Memory B cell (primary cell): ENCODE results near the gene PPARA.

ENCODE experiments used
- ATAC-seq: fragments of 150-1000 bp; cut with Tn5 transposase; 2 replicates; pipeline ENCODE4 v1.10.0; 2021; ENCODE audit warnings: low read depth, mild to moderate bottlenecking, moderate library complexity
- DNase-seq, 2 donors: peaks; one replicate each; pipeline ENCODE4 v3.0.0; 2022; ENCODE audit warnings: low spot score in 2 of 2
- H3K27ac Mint-ChIP-seq: one replicate; pipeline ENCODE4 v1.8.0; 2022; ENCODE audit warnings: mild to moderate bottlenecking, moderate library complexity, mixed read lengths
- H3K27me3 Mint-ChIP-seq: one replicate; pipeline ENCODE4 v1.8.0; 2022; ENCODE audit warnings: mixed read lengths
- H3K36me3 Mint-ChIP-seq: one replicate; pipeline ENCODE4 v1.8.0; 2022; ENCODE audit warnings: mild to moderate bottlenecking, mixed read lengths
- H3K4me1 Mint-ChIP-seq: one replicate; pipeline ENCODE4 v1.8.0; 2022; ENCODE audit warnings: mixed read lengths
- H3K4me3 Mint-ChIP-seq: one replicate; pipeline ENCODE4 v1.8.0; 2022; ENCODE audit warnings: mild to moderate bottlenecking, moderate library complexity, mixed read lengths
- H3K9me3 Mint-ChIP-seq: one replicate; pipeline ENCODE4 v1.8.0; 2022; ENCODE audit warnings: mixed read lengths

PPARA gene

DNA sequence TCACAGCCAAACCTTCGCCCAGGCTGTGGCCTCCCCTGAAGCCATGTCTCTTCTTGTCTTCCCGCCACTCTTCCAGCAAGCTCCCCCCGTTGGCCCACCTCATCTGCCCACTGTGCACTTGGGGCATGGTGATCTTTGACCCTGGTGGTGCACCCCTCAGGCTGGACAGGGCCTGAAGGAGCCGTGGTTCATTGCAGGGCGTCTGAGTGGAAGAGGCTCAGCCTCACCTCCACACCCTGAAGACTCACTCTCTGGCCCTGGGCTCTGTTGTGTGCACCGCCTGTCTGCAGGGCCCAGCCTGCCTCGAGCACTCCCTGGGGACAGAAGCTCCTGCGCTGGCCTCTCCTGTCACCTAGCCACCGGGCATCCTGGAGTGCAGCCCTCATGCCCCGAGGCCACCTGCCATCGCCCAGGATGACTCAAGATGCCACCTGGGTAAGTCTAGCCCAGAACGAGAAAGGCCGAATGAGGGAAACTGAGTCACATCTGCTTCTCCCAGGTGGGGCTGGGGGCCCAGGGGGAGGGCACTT is 40.8 kb upstream of the PPARA start:
- Mint-ChIP-seq H3K36me3 (no peaks in the 10 kb centered on the region), H3K4me1 (no peaks in the 10 kb centered on the region), H3K27me3 (no peaks in the 10 kb centered on the region), H3K4me3 (no peak overlapping the region), H3K27ac (no peak overlapping the region), H3K9me3 (no peaks in the 10 kb centered on the region)
- no peak for ATAC-seq
- no peak for DNase-seq

DNA sequence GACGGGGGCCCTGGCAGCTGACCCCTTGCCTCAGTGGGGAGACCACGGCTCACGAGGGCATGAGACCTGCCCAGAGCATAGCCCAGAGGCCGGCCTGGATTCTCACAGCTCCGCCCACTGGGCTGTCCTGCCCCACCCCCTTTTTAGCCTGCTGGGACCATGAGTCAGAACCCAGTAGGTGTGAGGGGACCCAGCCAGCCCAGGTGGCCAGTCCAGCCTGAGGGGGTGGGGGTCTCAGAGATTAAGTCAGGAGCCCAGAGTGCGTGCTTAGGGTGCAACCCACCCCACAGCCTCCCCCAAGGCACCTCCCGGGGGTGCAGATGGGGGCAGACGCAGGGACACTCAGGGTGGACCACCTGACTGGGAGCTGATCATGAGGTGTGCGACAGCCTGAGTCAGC is 40.1 kb upstream of the PPARA start:
- DNase-seq (no peak), ATAC-seq (no peak)
- H3K36me3 Mint-ChIP-seq: no peaks in the 10 kb centered on the region
- H3K9me3 Mint-ChIP-seq: no peaks in the 10 kb centered on the region
- no peaks in the 10 kb centered on the region for H3K4me1 Mint-ChIP-seq
- no peak overlapping the region for H3K4me3 Mint-ChIP-seq
- no peak overlapping the region for H3K27ac Mint-ChIP-seq
- H3K27me3 Mint-ChIP-seq: no peaks in the 10 kb centered on the region

DNA sequence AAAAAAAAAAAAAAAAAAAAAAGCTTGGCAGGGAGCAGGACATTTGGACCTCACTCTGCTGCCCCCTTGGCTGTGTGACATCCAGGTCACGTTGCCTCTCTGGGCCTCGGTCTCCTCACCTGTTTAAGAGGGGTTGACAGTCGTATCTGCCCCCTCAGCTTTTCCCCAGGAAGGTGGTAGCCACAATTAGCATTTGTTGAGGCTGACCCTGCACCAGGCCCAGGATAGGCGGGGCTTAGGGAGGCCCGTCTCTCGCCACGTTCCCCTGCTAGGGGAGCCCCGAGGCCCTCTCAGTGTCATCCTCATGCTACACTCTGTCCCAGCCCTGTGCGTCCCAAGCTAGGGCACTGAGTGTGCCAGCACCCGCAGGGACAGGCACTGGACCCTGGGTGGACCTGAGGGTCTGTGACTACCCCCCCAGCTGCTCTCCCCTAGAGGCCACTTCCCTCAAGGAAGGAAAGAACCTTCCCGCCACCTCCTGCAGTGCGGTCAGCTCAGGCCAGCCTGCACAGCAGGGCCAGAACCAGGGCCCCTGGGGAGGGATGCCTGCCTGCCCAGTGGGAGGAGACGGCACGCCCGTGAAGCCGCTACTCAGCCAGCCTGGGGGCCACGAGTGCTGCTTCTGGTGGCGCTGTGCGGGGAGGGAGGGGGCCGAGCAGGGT is 38.5 kb upstream of the PPARA start:
- H3K36me3 Mint-ChIP-seq: no peaks in the 10 kb centered on the region
- no peaks in the 10 kb centered on the region for H3K4me1 Mint-ChIP-seq
- H3K27ac Mint-ChIP-seq: no peak overlapping the region
- no peaks in the 10 kb centered on the region for H3K9me3 Mint-ChIP-seq
- no peak for ATAC-seq
- no peak for DNase-seq
- H3K27me3 Mint-ChIP-seq: no peaks in the 10 kb centered on the region
- no peak overlapping the region for H3K4me3 Mint-ChIP-seq

DNA sequence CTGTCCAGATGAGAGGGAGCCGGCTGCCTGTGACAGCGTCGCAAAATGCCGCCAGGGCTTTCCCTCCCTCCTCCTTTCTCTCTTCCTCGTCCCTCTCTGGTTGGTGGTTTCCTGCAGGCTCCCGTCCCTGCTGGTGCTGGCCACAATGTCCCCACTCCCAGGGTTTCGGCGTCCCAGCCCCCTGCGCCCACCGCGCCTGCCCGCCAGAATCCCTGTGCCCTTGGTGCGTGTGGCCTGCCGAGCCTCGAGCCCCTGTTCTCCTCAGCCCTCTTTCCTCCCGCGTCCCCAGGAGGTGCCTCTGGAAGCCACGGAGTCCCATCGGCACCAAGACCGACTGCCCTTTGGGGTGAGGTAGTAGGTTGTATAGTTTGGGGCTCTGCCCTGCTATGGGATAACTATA is 37.9 kb upstream of the PPARA start:
- H3K36me3 Mint-ChIP-seq: no peaks in the 10 kb centered on the region
- no peaks in the 10 kb centered on the region for H3K27me3 Mint-ChIP-seq
- H3K4me3 Mint-ChIP-seq: no peak overlapping the region
- H3K4me1 Mint-ChIP-seq: no peaks in the 10 kb centered on the region
- H3K27ac Mint-ChIP-seq: no peak overlapping the region
- no peak for DNase-seq
- no peaks in the 10 kb centered on the region for H3K9me3 Mint-ChIP-seq
- no peak for ATAC-seq

DNA sequence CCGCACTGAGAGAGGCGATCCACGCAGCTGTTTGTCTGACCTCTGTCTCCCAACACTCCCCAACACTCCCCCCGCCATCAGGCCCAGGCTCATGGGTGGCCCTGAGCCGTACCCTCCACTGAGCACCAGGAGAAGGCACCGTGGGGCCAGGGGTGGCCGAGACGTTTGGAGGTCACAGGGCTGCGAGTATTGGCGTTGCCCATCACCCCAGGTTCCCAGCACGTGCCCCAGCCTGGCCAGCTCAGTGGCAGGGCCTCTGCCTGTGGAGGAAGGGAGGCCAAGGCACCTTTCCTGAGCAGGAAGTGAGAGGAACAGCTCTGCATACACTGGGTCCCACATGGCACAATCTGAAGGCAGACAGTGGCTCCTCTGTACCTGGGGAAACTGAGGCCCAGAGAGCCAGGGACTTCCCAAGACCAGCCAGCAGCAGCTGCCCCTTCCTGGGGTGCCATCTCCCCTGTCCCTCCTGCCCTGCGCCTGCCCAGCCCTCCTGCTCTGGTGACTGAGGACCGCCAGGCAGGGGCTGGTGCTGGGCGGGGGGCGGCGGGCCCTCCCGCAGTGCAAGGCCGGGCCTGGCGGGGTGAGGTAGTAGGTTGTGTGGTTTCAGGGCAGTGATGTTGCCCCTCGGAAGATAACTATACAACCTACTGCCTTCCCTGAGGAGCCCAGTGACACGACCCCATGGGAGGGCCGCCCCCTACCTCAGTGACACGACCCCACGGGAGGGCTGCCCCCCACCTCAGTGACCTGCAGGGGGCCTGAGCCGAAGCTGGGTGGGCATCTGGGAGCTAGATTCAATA is 37.0 kb upstream of the PPARA start:
- no peak overlapping the region for H3K27ac Mint-ChIP-seq
- H3K36me3 Mint-ChIP-seq: no peaks in the 10 kb centered on the region
- H3K9me3 Mint-ChIP-seq: no peaks in the 10 kb centered on the region
- H3K4me1 Mint-ChIP-seq: no peaks in the 10 kb centered on the region
- peaks cover 1% of the 10 kb centered on the region for H3K27me3 Mint-ChIP-seq
- H3K4me3 Mint-ChIP-seq: no peak overlapping the region
- ATAC-seq (no peak), DNase-seq (no peak)

DNA sequence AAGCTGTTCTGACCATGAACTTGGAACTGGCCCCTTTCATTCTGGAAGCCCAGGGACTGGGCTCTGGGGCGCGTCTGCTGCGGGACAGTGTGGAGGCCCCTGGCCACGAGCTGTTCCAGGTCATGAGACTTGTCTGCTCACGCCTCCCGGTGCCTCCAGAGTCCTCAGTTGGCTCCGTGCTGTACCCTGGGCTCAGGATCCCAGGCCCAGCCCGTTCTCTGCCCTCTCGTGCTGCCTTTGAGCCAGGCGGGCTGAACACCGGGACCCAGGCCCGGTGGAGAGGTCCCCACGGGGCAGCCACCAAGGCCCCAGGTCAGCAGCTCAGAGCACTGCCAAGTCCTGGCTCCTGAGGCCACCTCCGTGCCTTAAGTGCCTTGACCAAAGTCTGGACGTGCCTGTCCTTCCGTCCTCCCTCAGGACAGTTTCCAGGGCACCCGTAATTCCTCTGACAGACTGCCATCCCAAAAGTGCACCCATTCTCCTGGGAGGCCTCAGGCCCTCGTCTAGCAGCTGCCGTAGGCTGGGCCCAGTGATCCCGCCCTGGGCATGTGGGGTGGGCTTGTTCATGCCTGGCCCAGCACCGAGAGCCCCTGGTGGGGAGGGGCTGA is 36.3 kb upstream of the PPARA start:
- H3K4me1 Mint-ChIP-seq: no peaks in the 10 kb centered on the region
- no peak overlapping the region for H3K4me3 Mint-ChIP-seq
- H3K27me3 Mint-ChIP-seq: peaks cover 1% of the 10 kb centered on the region
- no peak for ATAC-seq
- no peaks in the 10 kb centered on the region for H3K36me3 Mint-ChIP-seq
- H3K9me3 Mint-ChIP-seq: no peaks in the 10 kb centered on the region
- H3K27ac Mint-ChIP-seq: no peak overlapping the region
- DNase-seq: no peak

DNA sequence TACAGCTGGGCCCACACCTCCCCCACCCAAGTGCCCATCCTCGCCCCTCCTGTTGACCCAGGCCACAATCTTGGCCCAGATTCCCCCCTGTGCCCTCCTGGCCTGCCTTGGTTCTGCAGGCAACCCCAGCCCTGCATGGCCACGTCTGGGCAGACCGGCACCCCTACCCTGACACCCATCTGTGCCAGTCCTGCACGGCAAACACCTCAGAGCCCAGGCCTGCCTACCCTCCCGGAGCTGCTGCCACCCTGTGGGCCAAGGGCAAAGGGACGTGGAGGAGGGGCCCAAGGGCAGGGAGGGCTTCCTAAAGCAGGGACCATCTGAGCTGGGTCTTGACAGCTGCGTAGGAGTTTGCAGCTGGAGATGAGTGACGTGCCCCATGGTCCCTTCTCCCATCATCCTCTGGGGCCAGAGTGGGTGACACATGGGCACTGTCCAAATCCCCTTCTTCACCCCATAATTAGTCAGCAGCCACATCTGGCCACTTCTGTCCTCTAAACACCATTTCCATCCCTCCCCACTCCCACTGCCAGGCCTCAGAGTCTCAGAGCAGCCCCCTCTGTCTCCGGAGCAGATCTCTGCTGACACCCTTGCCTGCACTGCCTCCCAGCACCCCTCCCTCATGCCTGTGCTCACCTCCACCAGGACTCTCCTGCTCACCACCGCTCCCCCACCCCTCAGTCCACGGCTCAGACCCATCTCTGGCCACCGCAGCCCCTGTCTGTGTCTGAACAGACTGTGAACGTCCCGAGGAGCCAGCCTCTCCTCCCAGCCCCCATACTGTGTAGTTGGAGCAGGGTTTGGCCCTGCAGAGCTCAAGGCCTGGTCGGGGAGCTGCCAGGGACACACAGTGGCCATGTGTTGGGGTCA is 35.6 kb upstream of the PPARA start:
- peak overlapping the region; percentile 24 for H3K27ac Mint-ChIP-seq
- no peaks in the 10 kb centered on the region for H3K36me3 Mint-ChIP-seq

DNA sequence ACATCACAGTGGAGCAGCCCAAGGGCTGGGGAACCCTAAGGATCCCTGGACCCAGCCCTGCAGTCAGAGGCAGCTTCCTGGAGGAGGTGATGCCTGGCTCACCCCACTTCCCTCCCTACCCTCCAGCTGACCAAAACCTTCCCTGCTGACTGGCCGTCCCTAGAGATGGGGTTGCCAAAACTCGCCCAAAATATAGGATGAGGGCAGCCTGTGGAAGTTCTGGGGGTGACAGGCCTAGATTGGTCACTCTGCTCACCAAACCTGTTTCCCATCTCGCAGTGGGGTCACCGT is 35.0 kb upstream of the PPARA start:
- no peak for ATAC-seq
- H3K9me3 Mint-ChIP-seq: no peaks in the 10 kb centered on the region
- H3K4me1 Mint-ChIP-seq: no peaks in the 10 kb centered on the region
- no peak for DNase-seq
- H3K27ac Mint-ChIP-seq: no peak overlapping the region
- H3K4me3 Mint-ChIP-seq: no peak overlapping the region
- H3K36me3 Mint-ChIP-seq: no peaks in the 10 kb centered on the region
- peaks cover 1% of the 10 kb centered on the region for H3K27me3 Mint-ChIP-seq

More for the DNA sequence above, 35.6 kb upstream of the PPARA start:
- Mint-ChIP-seq H3K9me3 (no peaks in the 10 kb centered on the region), H3K4me1 (no peaks in the 10 kb centered on the region), H3K27me3 (peaks cover 1% of the 10 kb centered on the region), H3K4me3 (no peak overlapping the region)
- ATAC-seq (no peak), DNase-seq (no peak)

DNA sequence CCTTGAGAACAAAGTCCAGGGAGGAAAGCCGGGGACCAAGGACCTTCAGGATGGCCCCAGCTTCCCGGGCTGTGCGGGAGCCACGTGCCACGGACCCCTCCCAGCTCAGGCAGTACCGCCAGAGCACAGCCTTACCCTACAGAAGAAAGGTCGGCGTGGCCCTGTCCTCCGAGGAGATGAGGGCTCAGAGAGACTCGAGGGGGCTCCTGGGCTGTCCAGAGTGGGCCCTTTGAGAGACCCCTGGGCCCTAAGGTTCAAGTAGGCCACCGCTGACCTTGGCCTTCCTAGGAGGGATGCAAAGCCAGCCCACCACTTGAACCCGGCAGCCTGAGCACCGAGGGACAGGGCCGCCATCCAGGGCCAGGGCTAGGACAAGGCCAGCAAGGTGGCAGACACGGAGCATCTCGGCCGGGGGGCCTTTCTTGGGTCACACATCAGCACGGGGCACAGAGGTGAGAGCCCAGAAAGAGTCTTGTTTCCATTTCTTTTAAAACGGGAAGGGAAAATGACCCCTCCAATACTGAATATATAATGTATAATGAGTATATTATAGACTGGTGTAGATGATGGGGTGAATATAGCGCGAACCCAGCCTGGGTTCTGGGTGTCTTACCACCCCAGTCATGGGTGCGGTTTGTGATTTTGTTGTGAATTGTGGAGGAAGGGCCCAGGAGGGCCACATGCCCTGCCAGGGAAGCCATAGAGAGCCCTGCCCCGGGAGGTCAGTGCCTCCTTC is 34.4 kb upstream of the PPARA start:
- peak; percentile 26 for ATAC-seq
- Mint-ChIP-seq H3K27ac (no peak overlapping the region), H3K27me3 (peaks cover 1% of the 10 kb centered on the region), H3K4me3 (no peak overlapping the region), H3K9me3 (no peaks in the 10 kb centered on the region), H3K4me1 (no peaks in the 10 kb centered on the region), H3K36me3 (no peaks in the 10 kb centered on the region)
- no peak for DNase-seq

DNA sequence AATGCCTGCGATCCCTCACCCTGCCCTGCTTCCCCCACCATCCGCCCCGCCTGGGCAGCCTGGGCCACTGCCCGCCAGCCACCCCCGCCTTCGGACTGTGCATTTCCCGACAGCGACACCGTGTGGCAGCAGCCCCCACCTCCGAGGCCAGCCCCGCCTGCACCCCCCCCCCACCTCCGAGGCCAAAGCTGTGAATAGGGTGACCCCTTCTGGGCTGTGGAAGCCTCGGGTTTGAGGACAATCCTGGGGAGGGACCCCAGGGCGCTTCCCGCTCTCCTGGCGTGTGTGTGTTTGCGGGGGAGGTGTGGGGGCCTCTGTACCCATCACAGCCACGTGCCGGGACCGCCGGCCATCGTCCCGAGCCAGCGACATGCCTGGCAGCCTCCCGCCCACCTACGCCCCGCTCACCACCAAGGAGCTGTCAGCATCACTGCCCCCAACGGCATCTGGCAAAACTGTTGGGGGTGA is 33.8 kb upstream of the PPARA start:
- no peaks in the 10 kb centered on the region for H3K9me3 Mint-ChIP-seq
- H3K27me3 Mint-ChIP-seq: peaks cover 5% of the 10 kb centered on the region
- no peak overlapping the region for H3K4me3 Mint-ChIP-seq
- DNase-seq: peak; percentile 86 to 90
- peak; percentile 96 for ATAC-seq
- no peaks in the 10 kb centered on the region for H3K36me3 Mint-ChIP-seq
- H3K27ac Mint-ChIP-seq: no peak overlapping the region
- H3K4me1 Mint-ChIP-seq: no peaks in the 10 kb centered on the region

DNA sequence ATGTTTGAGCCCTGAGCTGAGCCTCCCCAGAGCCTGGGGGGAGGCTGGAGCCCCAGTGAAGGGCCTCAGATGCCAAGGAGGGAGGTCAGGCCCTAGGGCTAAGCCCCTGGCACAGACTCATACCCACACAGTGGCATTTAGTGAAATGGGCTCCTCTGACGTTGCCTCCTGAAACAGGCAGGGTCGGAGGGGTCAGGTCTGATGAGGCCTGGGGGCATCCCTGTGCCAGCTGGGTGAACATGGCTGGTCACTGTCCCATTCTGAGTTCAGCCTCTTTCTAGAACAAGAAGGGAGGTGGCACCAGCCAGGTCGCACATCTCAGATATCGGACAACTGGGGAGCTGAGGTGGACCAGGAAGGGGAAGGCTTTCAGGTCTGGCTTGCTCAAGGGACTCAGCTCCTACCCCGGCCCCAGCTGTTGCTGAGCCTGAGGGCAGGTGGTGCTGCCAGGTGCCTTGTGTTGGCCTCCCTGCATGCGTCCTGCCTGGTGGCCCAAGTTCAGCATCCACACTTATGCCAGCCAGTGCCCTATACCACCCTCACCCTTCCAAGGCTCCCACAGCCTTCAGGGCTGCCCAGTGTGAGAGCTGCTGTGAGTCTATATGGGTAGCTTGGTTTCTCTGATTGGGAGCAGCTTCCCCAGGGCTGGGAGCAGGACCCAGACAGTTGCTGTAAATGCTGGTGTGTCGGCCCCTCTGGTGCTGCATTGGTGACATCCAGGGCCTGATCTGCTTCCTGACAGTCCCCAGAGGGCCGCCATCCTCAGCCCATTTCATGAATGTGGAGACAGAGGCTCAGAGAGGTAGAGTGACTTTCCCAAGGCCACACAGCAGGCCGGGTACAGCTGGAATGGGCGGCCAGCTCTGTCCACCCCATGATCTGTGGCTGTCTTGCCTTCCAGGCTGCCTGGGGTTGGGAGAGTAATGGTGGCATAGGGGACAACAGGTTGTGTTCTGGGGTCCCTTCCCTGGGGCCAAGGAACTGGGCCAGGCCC is 32.8 kb upstream of the PPARA start:
- ATAC-seq: no peak
- H3K27ac Mint-ChIP-seq: no peak overlapping the region
- H3K27me3 Mint-ChIP-seq: peaks cover 5% of the 10 kb centered on the region
- no peak for DNase-seq
- no peaks in the 10 kb centered on the region for H3K9me3 Mint-ChIP-seq
- no peak overlapping the region for H3K4me3 Mint-ChIP-seq
- H3K4me1 Mint-ChIP-seq: no peaks in the 10 kb centered on the region
- H3K36me3 Mint-ChIP-seq: no peaks in the 10 kb centered on the region

DNA sequence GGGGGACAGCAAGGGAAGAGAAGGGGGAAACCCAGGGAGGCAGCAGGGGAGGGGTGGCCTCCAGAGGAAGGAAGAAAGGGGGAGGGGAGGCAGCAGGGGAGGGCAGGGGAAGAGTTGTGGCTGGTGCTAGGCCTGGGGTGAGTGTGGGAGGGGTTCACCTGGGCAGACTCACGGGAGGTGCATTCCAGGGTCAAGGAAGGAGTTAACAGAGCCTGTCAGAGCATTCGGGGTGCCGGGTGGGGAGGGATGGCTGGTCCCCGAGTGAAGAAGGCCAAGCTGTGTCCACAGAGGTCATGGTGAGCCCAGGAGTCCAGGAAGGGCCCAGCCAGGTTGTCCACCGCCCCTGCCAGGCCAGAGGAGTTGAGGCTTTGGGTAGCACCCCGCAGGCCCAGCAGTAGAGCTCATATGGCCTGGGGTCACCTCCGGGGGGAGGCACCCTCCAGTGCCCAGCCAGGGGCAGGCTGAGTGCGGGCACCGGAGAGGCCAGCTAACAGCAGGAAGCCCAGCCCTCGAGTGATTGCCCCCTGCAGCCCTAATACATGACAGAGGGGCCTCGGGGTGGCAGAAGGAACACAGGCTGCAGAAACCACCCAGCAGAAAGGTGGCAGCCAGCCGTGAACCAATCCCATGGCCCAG is 31.1 kb upstream of the PPARA start:
- no peaks in the 10 kb centered on the region for H3K9me3 Mint-ChIP-seq
- peaks cover 5% of the 10 kb centered on the region for H3K27me3 Mint-ChIP-seq
- H3K36me3 Mint-ChIP-seq: no peaks in the 10 kb centered on the region
- no peak for DNase-seq
- no peak overlapping the region for H3K27ac Mint-ChIP-seq
- H3K4me3 Mint-ChIP-seq: no peak overlapping the region
- H3K4me1 Mint-ChIP-seq: no peaks in the 10 kb centered on the region
- no peak for ATAC-seq
